Central memory CD8-positive, alpha-beta T cell (primary cell): ENCODE measurements around the gene EIF5.
"Not testable (repeated sequence)": the region's sequence is repeated elsewhere in the genome, so short reads cannot be mapped to it uniquely, and the experiment has no call there.

ENCODE experiments used
- ATAC-seq: fragments of 150-1000 bp; cut with Tn5 transposase; replicated peaks from 2 replicates; pipeline ENCODE4 v1.10.0; 2022; ENCODE audit warnings: mild to moderate bottlenecking, moderate FRiP score, moderate number of reproducible peaks; ENCODE audit not compliant: poor library complexity, severe bottlenecking; ENCODE audit errors: extremely low read depth
- DNase-seq, 2 donors: peaks; one replicate each; pipeline ENCODE4 v3.0.0; 2021; ENCODE audit warnings: low spot score in 2 of 2
- H3K27ac Mint-ChIP-seq: one replicate; pipeline ENCODE4 v1.8.0; 2022; ENCODE audit warnings: low read depth, mild to moderate bottlenecking, moderate library complexity, mixed read lengths
- H3K27me3 Mint-ChIP-seq: one replicate; pipeline ENCODE4 v1.8.0; 2022; ENCODE audit warnings: mixed read lengths
- H3K36me3 Mint-ChIP-seq: one replicate; pipeline ENCODE4 v1.8.0; 2022; ENCODE audit warnings: mild to moderate bottlenecking, moderate library complexity, mixed read lengths; ENCODE audit not compliant: insufficient read depth
- H3K4me1 Mint-ChIP-seq: one replicate; pipeline ENCODE4 v1.8.0; 2022; ENCODE audit warnings: mixed read lengths
- H3K4me3 Mint-ChIP-seq: one replicate; pipeline ENCODE4 v1.8.0; 2022; ENCODE audit warnings: mild to moderate bottlenecking, moderate library complexity, mixed read lengths
- H3K9me3 Mint-ChIP-seq: one replicate; pipeline ENCODE4 v1.8.0; 2022; ENCODE audit warnings: mixed read lengths

Gene EIF5

GRCh38 chr14:103347091-103347815, 13.2 kb downstream of the EIF5 start:
- H3K27ac Mint-ChIP-seq, result no peak overlapping the region
- H3K4me1 Mint-ChIP-seq, result peaks cover 4% of the 10 kb centered on the region
- H3K4me3 Mint-ChIP-seq, result no peak overlapping the region
- peaks cover 37% of the 10 kb centered on the region for H3K36me3 Mint-ChIP-seq
- no peaks in the 10 kb centered on the region for H3K9me3 Mint-ChIP-seq
- DNase-seq (no peak), ATAC-seq (no peak)
- peaks cover 4% of the 10 kb centered on the region for H3K27me3 Mint-ChIP-seq

GRCh38 chr14:103348154-103348553, 14.1 kb downstream of the EIF5 start:
- H3K9me3 Mint-ChIP-seq, result no peaks in the 10 kb centered on the region
- DNase-seq (no peak), ATAC-seq (no peak)
- H3K4me3 Mint-ChIP-seq, result no peak overlapping the region
- peaks cover 4% of the 10 kb centered on the region for H3K4me1 Mint-ChIP-seq
- no peak overlapping the region for H3K27ac Mint-ChIP-seq
- H3K27me3 Mint-ChIP-seq, result peaks cover 10% of the 10 kb centered on the region
- peaks cover 29% of the 10 kb centered on the region for H3K36me3 Mint-ChIP-seq

- no peaks in the 10 kb centered on the region for H3K4me1 Mint-ChIP-seq
- H3K27ac Mint-ChIP-seq, result no peak overlapping the region
- ATAC-seq, result no peak
- no peak overlapping the region for H3K4me3 Mint-ChIP-seq
- DNase-seq, result no peak
- no peaks in the 10 kb centered on the region for H3K9me3 Mint-ChIP-seq
- peaks cover 25% of the 10 kb centered on the region for H3K27me3 Mint-ChIP-seq
- H3K36me3 Mint-ChIP-seq, result peaks cover 12% of the 10 kb centered on the region
These were observed 15.9 kb downstream of the EIF5 start for GRCh38 chr14:103349982-103350381.

GRCh38 chr14:103353362-103353761, 19.3 kb downstream of the EIF5 start:
- Mint-ChIP-seq H3K36me3 (peaks cover 4% of the 10 kb centered on the region), H3K27me3 (peaks cover 34% of the 10 kb centered on the region), H3K4me3 (no peak overlapping the region), H3K4me1 (peaks cover 7% of the 10 kb centered on the region), H3K9me3 (no peaks in the 10 kb centered on the region), H3K27ac (no peak overlapping the region)
- ATAC-seq (no peak), DNase-seq (no peak)

- no peak overlapping the region for H3K27ac Mint-ChIP-seq
- H3K4me1 Mint-ChIP-seq, result peaks cover 7% of the 10 kb centered on the region
- peaks cover 34% of the 10 kb centered on the region for H3K27me3 Mint-ChIP-seq
- DNase-seq (no peak), ATAC-seq (no peak)
- no peak overlapping the region for H3K4me3 Mint-ChIP-seq
- H3K36me3 Mint-ChIP-seq, result peaks cover 4% of the 10 kb centered on the region
- H3K9me3 Mint-ChIP-seq, result no peaks in the 10 kb centered on the region
These were observed 20.1 kb downstream of the EIF5 start for GRCh38 chr14:103354141-103354540.

- ATAC-seq (no peak), DNase-seq (no peak)
- Mint-ChIP-seq H3K4me3 (no peak overlapping the region), H3K36me3 (peaks cover 4% of the 10 kb centered on the region), H3K27me3 (peaks cover 44% of the 10 kb centered on the region), H3K4me1 (peaks cover 7% of the 10 kb centered on the region), H3K27ac (no peak overlapping the region), H3K9me3 (no peaks in the 10 kb centered on the region)
These were observed 22.1 kb downstream of the EIF5 start for GRCh38 chr14:103356024-103356682.

- H3K9me3 Mint-ChIP-seq, H3K4me1 Mint-ChIP-seq, H3K27ac Mint-ChIP-seq, H3K4me3 Mint-ChIP-seq, H3K36me3 Mint-ChIP-seq, DNase-seq, ATAC-seq: not testable (repeated sequence)
- H3K27me3 Mint-ChIP-seq, result peaks cover 38% of the 10 kb centered on the region
These were observed 23.5 kb downstream of the EIF5 start for GRCh38 chr14:103357552-103357951.

- H3K9me3 Mint-ChIP-seq, result peaks cover 17% of the 10 kb centered on the region
These were observed 26.5 kb downstream of the EIF5 start for GRCh38 chr14:103360548-103360947.

GRCh38 chr14:103361867-103362266, 27.8 kb downstream of the EIF5 start:
- DNase-seq (no peak), ATAC-seq (no peak)
- no peak overlapping the region for H3K27ac Mint-ChIP-seq
- peaks cover 2% of the 10 kb centered on the region for H3K36me3 Mint-ChIP-seq
- H3K27me3 Mint-ChIP-seq, result peaks cover 16% of the 10 kb centered on the region
- peaks cover 4% of the 10 kb centered on the region for H3K4me1 Mint-ChIP-seq
- peaks cover 17% of the 10 kb centered on the region for H3K9me3 Mint-ChIP-seq
- H3K4me3 Mint-ChIP-seq, result no peak overlapping the region

More at GRCh38 chr14:103360548-103360947, 26.5 kb downstream of the EIF5 start:
- H3K27ac Mint-ChIP-seq, result no peak overlapping the region
- peaks cover 7% of the 10 kb centered on the region for H3K4me1 Mint-ChIP-seq
- H3K36me3 Mint-ChIP-seq, result peaks cover 4% of the 10 kb centered on the region
- H3K4me3 Mint-ChIP-seq, result no peak overlapping the region
- peaks cover 19% of the 10 kb centered on the region for H3K27me3 Mint-ChIP-seq
- ATAC-seq, result no peak
- no peak for DNase-seq

- H3K4me1 Mint-ChIP-seq, result no peaks in the 10 kb centered on the region
- no peak overlapping the region for H3K4me3 Mint-ChIP-seq
- H3K27ac Mint-ChIP-seq, result no peak overlapping the region
- peaks cover 10% of the 10 kb centered on the region for H3K27me3 Mint-ChIP-seq
- H3K36me3 Mint-ChIP-seq, result no peaks in the 10 kb centered on the region
- no peak for DNase-seq
- H3K9me3 Mint-ChIP-seq, result peaks cover 17% of the 10 kb centered on the region
- no peak for ATAC-seq
These were observed 28.7 kb downstream of the EIF5 start for GRCh38 chr14:103362780-103363179.

GRCh38 chr14:103366741-103367140, 32.7 kb downstream of the EIF5 start:
- ATAC-seq (no peak), DNase-seq (no peak)
- H3K27me3 Mint-ChIP-seq, result no peaks in the 10 kb centered on the region
- H3K36me3 Mint-ChIP-seq, result no peaks in the 10 kb centered on the region
- H3K4me1 Mint-ChIP-seq, result no peaks in the 10 kb centered on the region
- no peak overlapping the region for H3K4me3 Mint-ChIP-seq
- H3K27ac Mint-ChIP-seq, result no peak overlapping the region
- H3K9me3 Mint-ChIP-seq, result peaks cover 17% of the 10 kb centered on the region

- Mint-ChIP-seq H3K4me3 (no peak overlapping the region), H3K9me3 (peaks cover 12% of the 10 kb centered on the region), H3K27ac (no peak overlapping the region), H3K27me3 (no peaks in the 10 kb centered on the region), H3K4me1 (no peaks in the 10 kb centered on the region), H3K36me3 (no peaks in the 10 kb centered on the region)
- no peak for DNase-seq
- ATAC-seq, result no peak
These were observed 34.0 kb downstream of the EIF5 start for GRCh38 chr14:103367995-103368394.

GRCh38 chr14:103370087-103370486, 36.0 kb downstream of the EIF5 start:
- DNase-seq (no peak), ATAC-seq (no peak)
- no peaks in the 10 kb centered on the region for H3K9me3 Mint-ChIP-seq

More at GRCh38 chr14:103370087-103370486, 36.0 kb downstream of the EIF5 start:
- Mint-ChIP-seq H3K4me3 (no peak overlapping the region), H3K36me3 (peaks cover 2% of the 10 kb centered on the region), H3K27me3 (peaks cover 15% of the 10 kb centered on the region), H3K4me1 (no peaks in the 10 kb centered on the region), H3K27ac (no peak overlapping the region)
